Measurements from ENCODE around the gene NPHS1.

Gene NPHS1

DNA sequence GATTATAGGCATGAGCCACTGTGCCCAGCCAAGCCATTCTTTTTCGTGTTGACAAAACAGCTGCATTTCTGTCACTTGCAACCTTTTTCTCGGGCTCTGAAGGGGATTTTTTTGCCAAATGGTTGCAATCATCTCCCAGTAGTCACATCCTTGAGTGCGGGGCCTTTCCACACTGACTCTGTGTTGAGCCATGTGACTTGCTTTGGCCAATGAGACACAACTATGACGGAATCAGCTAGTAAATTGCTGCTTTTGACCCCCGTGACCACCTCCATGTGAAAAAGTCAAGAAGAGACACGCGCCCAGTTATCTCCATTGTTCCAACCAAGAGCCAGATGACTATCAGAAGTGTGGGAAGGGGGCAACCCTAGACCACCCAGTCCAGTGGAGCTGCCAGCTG is 18.3 kb downstream of the NPHS1 start:
- Histone ChIP-seq H3K4me1 (ENCODE audit: control insufficient read depth, insufficient read depth, low read length) (no peaks in the 10 kb centered on the region; the same call in 1 of the 2 replicates), H3K9me3 (ENCODE audit: control insufficient read depth, insufficient read depth, low read depth, low read length) (peaks cover 2% of the 10 kb centered on the region; the same call in 1 of the 2 replicates), H3K27ac (ENCODE audit: extremely low read depth, low read depth, low read length) (no peak overlapping the region), H3K36me3 (ENCODE audit: control insufficient read depth in 2 of 2, insufficient read depth in 1 of 2, low read length in 2 of 2) (no peaks in the 10 kb centered on the region), H3K4me3 (ENCODE audit: low read depth, low read length) (no peak overlapping the region)
- TF ChIP-seq, protein P1, sequence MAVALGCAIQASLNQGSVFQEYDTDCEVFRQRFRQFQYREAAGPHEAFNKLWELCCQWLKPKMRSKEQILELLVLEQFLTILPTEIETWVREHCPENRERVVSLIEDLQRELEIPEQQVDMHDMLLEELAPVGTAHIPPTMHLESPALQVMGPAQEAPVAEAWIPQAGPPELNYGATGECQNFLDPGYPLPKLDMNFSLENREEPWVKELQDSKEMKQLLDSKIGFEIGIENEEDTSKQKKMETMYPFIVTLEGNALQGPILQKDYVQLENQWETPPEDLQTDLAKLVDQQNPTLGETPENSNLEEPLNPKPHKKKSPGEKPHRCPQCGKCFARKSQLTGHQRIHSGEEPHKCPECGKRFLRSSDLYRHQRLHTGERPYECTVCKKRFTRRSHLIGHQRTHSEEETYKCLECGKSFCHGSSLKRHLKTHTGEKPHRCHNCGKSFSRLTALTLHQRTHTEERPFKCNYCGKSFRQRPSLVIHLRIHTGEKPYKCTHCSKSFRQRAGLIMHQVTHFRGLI (tag by site-specific recombination; IDR thresholded peaks at IDR 0.05): no peak
- TF ChIP-seq ZNF324 (tag by site-specific recombination; IDR thresholded peaks at IDR 0.05): no peak
- TF ChIP-seq IKZF3 (tag by site-specific recombination; IDR thresholded peaks at IDR 0.05): no peak
- no peak for TF ChIP-seq ZNF155 (tag by site-specific recombination; IDR thresholded peaks at IDR 0.05)
- TF ChIP-seq, protein P2, sequence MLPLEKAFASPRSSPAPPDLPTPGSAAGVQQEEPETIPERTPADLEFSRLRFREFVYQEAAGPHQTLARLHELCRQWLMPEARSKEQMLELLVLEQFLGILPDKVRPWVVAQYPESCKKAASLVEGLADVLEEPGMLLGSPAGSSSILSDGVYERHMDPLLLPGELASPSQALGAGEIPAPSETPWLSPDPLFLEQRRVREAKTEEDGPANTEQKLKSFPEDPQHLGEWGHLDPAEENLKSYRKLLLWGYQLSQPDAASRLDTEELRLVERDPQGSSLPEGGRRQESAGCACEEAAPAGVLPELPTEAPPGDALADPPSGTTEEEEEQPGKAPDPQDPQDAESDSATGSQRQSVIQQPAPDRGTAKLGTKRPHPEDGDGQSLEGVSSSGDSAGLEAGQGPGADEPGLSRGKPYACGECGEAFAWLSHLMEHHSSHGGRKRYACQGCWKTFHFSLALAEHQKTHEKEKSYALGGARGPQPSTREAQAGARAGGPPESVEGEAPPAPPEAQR (tag by site-specific recombination; IDR thresholded peaks at IDR 0.05): no peak
- TF ChIP-seq, protein P3, sequence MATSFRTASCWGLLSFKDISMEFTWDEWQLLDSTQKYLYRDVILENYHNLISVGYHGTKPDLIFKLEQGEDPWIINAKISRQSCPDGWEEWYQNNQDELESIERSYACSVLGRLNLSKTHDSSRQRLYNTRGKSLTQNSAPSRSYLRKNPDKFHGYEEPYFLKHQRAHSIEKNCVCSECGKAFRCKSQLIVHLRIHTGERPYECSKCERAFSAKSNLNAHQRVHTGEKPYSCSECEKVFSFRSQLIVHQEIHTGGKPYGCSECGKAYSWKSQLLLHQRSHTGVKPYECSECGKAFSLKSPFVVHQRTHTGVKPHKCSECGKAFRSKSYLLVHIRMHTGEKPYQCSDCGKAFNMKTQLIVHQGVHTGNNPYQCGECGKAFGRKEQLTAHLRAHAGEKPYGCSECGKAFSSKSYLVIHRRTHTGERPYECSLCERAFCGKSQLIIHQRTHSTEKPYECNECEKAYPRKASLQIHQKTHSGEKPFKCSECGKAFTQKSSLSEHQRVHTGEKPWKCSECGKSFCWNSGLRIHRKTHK (tag by site-specific recombination; IDR thresholded peaks at IDR 0.05): no peak
- TF ChIP-seq, protein P4, sequence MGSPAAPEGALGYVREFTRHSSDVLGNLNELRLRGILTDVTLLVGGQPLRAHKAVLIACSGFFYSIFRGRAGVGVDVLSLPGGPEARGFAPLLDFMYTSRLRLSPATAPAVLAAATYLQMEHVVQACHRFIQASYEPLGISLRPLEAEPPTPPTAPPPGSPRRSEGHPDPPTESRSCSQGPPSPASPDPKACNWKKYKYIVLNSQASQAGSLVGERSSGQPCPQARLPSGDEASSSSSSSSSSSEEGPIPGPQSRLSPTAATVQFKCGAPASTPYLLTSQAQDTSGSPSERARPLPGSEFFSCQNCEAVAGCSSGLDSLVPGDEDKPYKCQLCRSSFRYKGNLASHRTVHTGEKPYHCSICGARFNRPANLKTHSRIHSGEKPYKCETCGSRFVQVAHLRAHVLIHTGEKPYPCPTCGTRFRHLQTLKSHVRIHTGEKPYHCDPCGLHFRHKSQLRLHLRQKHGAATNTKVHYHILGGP (tag by site-specific recombination; IDR thresholded peaks at IDR 0.05): no peak
- TF ChIP-seq ZNF341 (tag by site-specific recombination; IDR thresholded peaks at IDR 0.05; ENCODE audit: low read depth): no peak
- TF ChIP-seq KLF8 (tag by site-specific recombination; IDR thresholded peaks at IDR 0.05): no peak
- TF ChIP-seq, protein P5, sequence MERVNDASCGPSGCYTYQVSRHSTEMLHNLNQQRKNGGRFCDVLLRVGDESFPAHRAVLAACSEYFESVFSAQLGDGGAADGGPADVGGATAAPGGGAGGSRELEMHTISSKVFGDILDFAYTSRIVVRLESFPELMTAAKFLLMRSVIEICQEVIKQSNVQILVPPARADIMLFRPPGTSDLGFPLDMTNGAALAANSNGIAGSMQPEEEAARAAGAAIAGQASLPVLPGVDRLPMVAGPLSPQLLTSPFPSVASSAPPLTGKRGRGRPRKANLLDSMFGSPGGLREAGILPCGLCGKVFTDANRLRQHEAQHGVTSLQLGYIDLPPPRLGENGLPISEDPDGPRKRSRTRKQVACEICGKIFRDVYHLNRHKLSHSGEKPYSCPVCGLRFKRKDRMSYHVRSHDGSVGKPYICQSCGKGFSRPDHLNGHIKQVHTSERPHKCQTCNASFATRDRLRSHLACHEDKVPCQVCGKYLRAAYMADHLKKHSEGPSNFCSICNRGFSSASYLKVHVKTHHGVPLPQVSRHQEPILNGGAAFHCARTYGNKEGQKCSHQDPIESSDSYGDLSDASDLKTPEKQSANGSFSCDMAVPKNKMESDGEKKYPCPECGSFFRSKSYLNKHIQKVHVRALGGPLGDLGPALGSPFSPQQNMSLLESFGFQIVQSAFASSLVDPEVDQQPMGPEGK (tag by site-specific recombination; IDR thresholded peaks at IDR 0.05): no peak
- TF ChIP-seq KLF10 (tag by site-specific recombination; IDR thresholded peaks at IDR 0.05): no peak
- no peak for TF ChIP-seq ZNF837 (tag by site-specific recombination; IDR thresholded peaks at IDR 0.05)
- TF ChIP-seq, protein P6, sequence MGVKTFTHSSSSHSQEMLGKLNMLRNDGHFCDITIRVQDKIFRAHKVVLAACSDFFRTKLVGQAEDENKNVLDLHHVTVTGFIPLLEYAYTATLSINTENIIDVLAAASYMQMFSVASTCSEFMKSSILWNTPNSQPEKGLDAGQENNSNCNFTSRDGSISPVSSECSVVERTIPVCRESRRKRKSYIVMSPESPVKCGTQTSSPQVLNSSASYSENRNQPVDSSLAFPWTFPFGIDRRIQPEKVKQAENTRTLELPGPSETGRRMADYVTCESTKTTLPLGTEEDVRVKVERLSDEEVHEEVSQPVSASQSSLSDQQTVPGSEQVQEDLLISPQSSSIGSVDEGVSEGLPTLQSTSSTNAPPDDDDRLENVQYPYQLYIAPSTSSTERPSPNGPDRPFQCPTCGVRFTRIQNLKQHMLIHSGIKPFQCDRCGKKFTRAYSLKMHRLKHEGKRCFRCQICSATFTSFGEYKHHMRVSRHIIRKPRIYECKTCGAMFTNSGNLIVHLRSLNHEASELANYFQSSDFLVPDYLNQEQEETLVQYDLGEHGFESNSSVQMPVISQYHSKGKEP (tag by site-specific recombination; IDR thresholded peaks at IDR 0.05): no peak
- TF ChIP-seq ZNF701 (tag by site-specific recombination; IDR thresholded peaks at IDR 0.05): no peak
- no peak for TF ChIP-seq ZNF664 (tag by site-specific recombination; IDR thresholded peaks at IDR 0.05)
- CTCF ChIA-PET: interaction anchor here (0.5 to 1.7 kb wide), 6 partner anchors 8 to 769 kb away, joined by 3 to 4 read pairs (median 3); no protein-coding TSS in a partner anchor
- POLR2A ChIA-PET: interaction anchor here (2.4 kb wide), 1 partner anchor 94 kb away, joined by 7 read pairs; no protein-coding TSS in a partner anchor

DNA sequence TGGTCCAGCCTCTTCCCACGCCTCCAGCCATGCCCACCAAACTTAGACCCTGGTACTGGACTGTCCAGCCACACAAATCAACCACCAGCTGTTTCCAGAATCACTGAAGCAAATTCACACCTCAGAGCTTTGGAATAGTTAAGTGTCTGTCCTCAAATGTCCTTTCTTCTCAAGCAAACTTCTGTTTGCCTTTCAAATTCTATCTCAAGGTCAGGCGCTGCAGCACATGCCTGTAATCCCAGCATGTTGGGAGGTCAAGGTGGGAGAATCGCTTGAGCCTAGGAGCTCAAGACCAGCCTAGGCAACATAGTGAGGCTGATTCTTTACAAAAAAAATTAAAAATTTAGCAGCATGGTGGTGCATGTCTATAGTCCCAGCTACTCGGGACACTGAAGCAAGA is 20.2 kb downstream of the NPHS1 start:
- POLR2A ChIA-PET: no interaction called here
- H3K27ac ChIP-seq (ENCODE audit: extremely low read depth, low read depth, low read length): no peak overlapping the region
- H3K4me1 ChIP-seq (ENCODE audit: control insufficient read depth, insufficient read depth, low read length): no peaks in the 10 kb centered on the region; the same call in 1 of the 2 replicates
- H3K4me3 ChIP-seq (ENCODE audit: low read depth, low read length): no peak overlapping the region
- CTCF ChIA-PET: interaction anchor here (0.6 to 1.3 kb wide), 5 partner anchors 9 to 63 kb away, joined by 3 to 5 read pairs (median 3); no protein-coding TSS in a partner anchor
- H3K36me3 ChIP-seq (ENCODE audit: control insufficient read depth in 2 of 2, insufficient read depth in 1 of 2, low read length in 2 of 2): no peaks in the 10 kb centered on the region; a peak in 1 of 3 replicates
- H3K9me3 ChIP-seq (ENCODE audit: control insufficient read depth, insufficient read depth, low read depth, low read length): peaks cover 2% of the 10 kb centered on the region; the same call in 1 of the 2 replicates
- no peak for TF ChIP-seq MZF1 (tag by site-specific recombination; IDR thresholded peaks at IDR 0.05; ENCODE audit: borderline replicate concordance)
- no peak for TF ChIP-seq ZNF600 (tag by site-specific recombination; IDR thresholded peaks at IDR 0.05)
- no peak for TF ChIP-seq ZNF433 (tag by site-specific recombination; IDR thresholded peaks at IDR 0.05; ENCODE audit: low read depth)
- TF ChIP-seq ZNF146 (tag by site-specific recombination; IDR thresholded peaks at IDR 0.05): no peak
- TF ChIP-seq, protein P7, sequence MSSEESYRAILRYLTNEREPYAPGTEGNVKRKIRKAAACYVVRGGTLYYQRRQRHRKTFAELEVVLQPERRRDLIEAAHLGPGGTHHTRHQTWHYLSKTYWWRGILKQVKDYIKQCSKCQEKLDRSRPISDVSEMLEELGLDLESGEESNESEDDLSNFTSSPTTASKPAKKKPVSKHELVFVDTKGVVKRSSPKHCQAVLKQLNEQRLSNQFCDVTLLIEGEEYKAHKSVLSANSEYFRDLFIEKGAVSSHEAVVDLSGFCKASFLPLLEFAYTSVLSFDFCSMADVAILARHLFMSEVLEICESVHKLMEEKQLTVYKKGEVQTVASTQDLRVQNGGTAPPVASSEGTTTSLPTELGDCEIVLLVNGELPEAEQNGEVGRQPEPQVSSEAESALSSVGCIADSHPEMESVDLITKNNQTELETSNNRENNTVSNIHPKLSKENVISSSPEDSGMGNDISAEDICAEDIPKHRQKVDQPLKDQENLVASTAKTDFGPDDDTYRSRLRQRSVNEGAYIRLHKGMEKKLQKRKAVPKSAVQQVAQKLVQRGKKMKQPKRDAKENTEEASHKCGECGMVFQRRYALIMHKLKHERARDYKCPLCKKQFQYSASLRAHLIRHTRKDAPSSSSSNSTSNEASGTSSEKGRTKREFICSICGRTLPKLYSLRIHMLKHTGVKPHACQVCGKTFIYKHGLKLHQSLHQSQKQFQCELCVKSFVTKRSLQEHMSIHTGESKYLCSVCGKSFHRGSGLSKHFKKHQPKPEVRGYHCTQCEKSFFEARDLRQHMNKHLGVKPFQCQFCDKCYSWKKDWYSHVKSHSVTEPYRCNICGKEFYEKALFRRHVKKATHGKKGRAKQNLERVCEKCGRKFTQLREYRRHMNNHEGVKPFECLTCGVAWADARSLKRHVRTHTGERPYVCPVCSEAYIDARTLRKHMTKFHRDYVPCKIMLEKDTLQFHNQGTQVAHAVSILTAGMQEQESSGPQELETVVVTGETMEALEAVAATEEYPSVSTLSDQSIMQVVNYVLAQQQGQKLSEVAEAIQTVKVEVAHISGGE (tag by site-specific recombination; conservative IDR thresholded peaks at IDR 0.05; ENCODE audit: low read depth): no peak
- TF ChIP-seq ZNF776 (tag by site-specific recombination; IDR thresholded peaks at IDR 0.05; ENCODE audit: borderline replicate concordance): no peak
- TF ChIP-seq OSR2 (tag by site-specific recombination; IDR thresholded peaks at IDR 0.05): no peak

All from HEK293 (cell line).